TTC549 (cell line): ENCODE data around the gene BCL7A.
"Not testable (repeated sequence)": the region's sequence is repeated elsewhere in the genome, so short reads cannot be mapped to it uniquely, and the experiment has no call there.

ENCODE experiments used
- FAIRE-seq: peaks from 2 replicates; lab custom pipeline; 2012; peaks lifted over from hg19 to GRCh38; lab: Jason Lieb, UNC

BCL7A gene

GRCh38 chr12:122028165-122028904 lies 6.7 kb downstream of the BCL7A start:
- no peak for FAIRE-seq

- FAIRE-seq, result no peak
Measured at GRCh38 chr12:122028905-122029560, 7.3 kb downstream of the BCL7A start.

DNA sequence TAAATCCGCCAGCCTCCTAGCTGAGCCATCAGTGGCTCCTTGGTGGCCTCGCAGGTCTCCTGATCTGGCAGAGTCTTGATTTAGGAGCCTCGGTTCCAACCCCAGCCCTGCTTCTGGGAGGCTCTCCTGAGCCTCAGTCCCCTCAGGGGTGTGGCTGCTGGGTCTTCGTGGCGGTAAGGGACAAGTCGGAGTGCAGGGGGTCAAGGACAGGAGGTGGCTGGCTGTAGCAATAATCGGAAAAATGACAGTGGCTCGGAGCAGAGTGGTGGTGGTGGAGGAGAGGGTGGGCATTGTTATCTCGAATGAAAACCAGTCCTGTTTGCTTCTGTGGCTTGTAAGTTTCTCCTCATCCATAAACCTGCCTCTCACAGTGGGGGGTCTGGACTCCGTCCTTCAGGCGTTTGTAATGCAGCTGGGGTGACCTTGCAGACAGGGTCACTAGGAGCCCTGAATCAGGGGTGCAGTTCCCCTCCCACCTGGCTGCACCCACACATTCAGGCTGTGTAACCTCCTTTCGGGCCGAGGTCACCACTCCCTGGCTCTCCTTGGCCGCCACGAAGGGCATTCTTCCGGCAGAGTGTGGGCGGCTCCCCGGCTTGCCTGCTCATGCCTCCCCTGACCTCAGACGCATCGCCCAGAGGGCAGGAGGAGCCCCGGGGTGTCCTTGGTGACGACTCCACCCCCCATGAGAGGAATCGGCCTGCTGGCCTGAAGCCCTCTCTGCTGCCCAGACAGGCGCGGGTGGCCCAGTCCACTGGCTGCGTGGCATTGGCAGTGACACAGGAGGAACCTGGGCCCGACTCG lies 8.1 kb downstream of the BCL7A start:
- FAIRE-seq, result no peak

GRCh38 chr12:122030424-122031035 lies 8.8 kb downstream of the BCL7A start:
- FAIRE-seq, result no peak

DNA sequence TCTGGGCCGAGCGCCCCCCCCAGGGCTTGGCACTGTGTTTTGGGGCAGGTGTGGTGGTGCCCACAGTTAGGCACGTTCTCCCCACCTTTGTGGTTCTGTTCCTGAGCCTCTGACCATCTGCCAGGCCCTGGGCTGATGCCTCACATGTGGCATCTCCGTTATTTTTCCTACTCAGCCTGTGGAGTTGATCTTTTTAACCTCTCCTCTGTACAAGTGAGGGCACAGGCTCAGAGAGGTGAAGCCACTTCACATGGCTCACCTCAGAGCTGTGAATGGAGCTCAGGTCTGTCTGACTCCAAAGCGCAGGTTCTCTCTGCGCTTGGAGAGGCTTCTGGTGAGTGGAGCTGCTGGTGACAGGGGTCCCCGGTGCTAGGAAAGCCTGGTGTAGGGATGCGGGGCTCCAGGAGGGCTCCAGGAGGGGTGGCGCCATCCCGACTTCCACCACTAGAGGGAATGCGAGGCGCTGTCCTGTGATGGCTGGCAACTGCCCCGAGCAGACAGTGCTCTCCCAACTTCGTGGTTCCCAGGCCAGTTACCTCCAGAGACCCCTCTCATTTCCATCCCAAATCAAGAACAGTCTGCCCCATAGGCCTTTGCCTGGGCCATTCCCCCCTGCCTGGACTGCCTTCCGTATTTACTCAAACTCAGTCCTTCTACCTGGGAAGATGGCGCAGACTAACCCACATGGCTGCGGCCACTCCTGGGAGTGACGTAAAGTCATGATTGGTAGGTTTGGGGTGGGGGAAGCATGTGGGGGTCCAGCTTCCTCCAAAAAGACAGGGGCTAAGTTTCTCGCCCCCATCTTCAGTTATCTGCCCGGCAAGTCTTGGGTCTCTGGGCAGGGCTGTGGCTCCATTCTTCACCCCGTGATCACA lies 9.9 kb downstream of the BCL7A start:
- no peak for FAIRE-seq

- no peak for FAIRE-seq
Measured at GRCh38 chr12:122032580-122032979, 10.9 kb downstream of the BCL7A start.

DNA sequence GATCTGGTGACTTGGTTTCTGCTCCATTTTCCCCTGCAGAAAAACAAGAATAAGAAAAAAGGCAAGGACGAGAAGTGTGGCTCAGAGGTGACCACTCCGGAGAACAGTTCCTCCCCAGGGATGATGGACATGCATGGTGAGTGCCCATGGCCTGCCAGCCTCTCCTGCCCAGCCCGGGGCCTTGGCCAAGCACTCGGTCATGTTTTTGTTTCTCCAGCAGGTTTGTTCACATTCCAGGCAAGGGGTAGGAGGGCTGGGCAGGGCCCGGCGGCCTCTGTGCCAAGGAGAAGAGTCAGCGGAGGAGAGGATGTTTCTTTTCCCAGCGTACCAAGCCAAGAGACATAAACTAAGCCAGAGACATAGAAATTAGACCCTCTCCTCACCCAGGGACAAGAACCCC lies 13.6 kb downstream of the BCL7A start:
- no peak for FAIRE-seq

DNA sequence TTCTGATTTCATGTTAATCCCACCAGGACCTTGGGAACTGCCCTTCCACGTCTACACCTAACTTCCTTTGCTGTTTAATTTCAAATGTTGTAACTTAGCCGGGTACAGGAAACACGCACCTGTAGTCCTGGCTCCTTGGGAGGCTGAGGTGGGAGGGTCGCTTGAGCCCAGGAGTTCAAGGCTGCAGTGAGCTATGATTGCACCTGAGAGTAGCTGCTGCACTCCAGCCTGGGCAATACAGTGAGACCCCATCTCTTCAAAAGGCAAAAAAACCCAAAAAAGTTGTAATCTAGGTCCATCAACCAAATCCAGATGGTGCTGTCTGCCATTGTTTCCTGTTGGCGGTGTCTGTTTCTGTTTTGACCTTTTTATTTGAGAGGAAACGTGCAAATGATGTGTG lies 14.5 kb downstream of the BCL7A start:
- FAIRE-seq, result no peak

DNA sequence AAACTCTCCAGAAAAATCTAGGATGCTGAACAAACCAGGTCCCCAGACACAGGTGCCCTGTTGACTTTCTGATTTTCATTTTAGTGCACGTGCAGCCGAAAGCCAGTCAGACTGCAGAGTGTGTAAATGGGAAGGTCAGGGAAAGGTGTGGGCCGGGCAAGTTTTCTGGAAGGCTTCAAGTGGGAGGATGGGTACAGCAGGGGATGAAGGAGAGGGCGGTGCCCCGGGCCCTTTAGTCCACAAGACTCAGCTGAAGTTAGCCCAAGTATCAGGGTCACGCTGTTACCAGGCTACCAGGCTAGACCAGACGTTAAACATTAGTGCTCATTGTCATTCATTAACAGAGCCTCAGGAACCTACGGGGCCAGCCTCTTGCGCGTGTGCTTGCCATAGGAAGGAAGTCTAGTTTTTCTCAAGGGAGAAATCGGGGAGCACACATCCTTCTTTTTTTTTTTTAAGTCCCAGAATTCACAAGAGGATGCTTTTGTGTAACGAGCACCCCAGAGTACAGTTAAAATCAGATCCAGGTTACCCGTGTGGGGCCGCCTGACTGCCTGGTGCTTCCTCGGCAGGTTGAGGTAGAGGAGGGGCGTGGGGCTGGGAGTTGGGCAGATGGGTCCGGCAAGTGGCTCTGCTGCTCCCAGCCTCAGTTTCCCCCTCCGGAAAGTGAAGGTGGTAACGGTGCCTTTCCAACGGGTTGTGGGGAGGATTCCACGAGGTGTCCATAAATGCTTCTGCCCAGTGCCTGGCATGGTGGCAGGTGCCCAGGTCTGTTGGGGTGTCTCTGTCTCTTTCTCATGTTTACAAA lies 19.1 kb downstream of the BCL7A start:
- no peak for FAIRE-seq

- FAIRE-seq, result not testable (repeated sequence)
Measured at GRCh38 chr12:122041458-122041857, 19.8 kb downstream of the BCL7A start.

- no peak for FAIRE-seq
Measured at GRCh38 chr12:122042910-122043309, 21.2 kb downstream of the BCL7A start.

DNA sequence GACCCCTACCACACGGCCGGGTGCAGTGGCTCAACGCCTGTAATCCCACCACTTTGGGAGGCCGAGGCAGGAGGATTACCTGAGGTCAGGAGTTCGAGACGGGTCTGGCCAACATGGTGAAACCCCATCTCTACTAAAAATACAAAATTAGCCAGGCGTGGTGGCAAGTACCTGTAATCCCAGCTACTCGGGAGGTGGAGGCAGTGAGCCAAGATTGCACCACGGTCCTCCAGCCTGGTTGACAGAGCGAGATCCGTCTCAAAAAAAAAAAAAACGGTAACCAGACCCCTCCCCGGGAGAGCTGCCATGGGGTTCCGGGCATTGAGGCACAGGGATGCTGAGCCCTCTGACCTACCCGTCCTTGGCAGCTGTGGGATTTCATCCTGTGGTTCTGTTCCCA lies 21.8 kb downstream of the BCL7A start:
- no peak for FAIRE-seq

DNA sequence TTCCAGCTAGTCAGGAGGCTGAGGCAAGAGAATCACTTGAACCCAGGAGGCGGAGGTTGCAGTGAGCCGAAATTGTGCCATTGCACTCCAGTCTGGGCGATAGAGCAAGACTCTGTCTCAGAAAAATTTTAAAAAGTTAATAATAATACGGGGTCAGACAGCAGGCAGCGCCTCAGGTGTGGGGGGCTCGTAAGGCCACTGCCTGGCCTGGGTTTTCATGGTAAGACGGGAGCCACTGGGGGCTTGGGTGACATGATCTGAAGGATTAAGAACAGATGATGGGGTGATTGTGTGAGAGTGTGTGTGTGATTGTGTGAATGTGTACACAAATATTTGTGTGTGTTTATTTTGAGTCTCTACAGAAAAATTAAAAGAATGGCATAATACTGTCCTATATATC lies 23.6 kb downstream of the BCL7A start:
- no peak for FAIRE-seq

- FAIRE-seq, result no peak
Measured at GRCh38 chr12:122046145-122046544, 24.5 kb downstream of the BCL7A start.

- FAIRE-seq, result no peak
Measured at GRCh38 chr12:122048151-122048550, 26.5 kb downstream of the BCL7A start.

DNA sequence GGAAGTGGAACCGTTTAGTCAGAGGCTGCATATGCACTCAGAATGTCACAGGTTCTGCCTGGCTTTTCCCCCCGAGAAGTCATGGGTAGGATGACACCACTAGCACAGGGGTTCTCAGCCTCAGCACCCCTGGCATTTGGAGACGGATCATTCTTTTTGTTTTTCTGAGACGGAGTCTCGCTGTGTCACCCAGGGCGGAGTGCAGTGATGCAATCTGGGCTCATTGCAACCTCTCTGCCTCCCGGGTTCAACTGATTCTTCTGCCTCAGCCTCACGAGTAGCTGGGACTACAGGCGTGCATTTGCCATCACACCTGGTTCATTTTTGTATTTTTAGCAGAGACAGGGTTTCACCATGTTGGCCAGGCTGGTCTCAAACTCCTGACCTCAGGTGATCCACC lies 28.1 kb downstream of the BCL7A start:
- no peak for FAIRE-seq

GRCh38 chr12:122050706-122051105 lies 29.0 kb downstream of the BCL7A start:
- no peak for FAIRE-seq

DNA sequence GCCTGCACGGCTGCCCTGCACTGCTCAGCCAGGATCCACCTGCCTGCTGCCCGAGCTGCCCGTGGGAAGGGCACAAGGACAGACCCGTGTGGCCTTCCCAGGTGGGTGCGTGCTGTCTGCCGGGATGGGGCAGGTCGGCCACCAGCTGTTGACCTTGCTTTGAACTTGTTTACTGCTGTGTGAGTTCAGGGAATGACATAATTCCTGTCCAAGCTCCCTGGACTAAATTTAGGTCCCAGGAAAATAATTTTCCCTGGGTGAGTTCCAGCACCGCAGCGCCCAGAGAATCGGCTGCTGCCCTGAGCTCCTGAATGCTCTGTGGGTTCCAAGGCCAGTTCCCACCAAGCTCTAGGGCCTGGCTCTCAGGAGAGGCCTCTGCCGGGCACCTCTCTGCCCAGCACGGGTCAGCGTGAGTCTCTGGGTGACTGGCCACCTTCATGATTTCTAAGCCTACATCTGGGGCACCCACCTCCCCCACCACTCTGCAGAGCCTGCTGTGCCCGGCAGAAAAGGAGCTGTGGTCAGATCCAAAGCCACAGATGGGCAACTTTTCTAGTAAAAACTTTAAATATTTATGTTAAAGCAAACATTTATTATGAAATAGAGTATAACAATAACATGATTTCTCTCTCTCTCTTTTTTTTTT lies 29.7 kb downstream of the BCL7A start:
- FAIRE-seq, result no peak

DNA sequence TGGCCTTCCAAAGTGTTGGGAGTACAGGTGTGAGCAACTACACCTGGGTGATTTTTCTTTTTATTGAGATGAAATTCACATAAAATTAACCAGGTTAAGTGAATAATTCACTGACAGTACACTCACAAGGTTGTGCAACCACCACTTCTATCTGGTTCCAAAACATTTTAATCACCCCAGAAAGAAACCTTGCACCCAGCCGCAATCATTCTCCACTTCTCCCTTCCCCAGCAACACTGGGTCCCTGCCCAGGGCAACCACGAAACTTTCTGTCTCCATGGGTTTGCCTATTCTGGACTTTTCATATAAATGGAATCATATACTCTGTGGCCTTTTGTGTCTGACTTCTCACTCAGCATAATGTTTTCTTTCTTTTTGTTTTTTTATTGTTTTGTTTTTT lies 30.6 kb downstream of the BCL7A start:
- FAIRE-seq, result no peak

DNA sequence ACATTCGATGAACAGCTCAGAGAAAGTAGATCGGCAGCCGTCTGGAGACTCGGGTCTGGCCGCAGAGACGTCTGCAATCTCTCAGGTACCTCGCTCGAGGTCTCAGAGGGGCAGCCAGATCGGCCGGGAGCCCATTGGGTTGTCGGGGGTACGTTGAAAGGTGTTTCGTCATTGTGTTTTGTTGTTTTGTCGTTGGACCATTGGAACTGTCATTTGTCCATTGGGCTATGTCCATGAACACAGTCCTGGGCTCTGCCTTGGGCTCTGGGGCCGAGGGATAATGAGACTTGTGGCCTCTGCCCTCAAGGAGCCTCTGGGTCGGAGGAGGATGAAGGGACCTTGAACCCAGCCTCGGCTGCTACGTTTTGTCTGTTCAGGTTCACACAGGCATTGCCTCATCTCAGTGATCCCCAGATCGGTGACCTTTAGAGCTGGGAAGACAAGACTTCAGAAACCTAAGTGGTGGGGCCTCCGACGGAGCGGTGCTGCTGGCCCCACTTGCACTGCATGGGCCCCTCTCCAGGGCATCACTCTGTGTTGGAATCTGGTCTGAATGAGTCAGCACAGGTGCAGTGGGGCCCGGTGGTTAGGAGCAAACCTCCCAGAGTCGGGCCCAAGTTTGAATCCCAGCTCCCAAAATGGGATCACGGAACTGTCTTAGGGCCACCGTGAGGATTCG lies 33.3 kb downstream of the BCL7A start:
- no peak for FAIRE-seq
